A549 (cell line): ENCODE results near the gene C1QTNF1. TPM values are rescaled to one million over a fixed set of nuclear protein-coding genes. Genes with fewer than 3 reads are reported as not detected.

ENCODE experiments used
- ATAC-seq, 2 experiments: fragments of 200-7000 bp in 1 of 2; fragments of >200 bp in 1 of 2; cut with Nextera tagmentation in 1 of 2; cut with Tn5 transposase in 1 of 2; 3 replicates each; pipeline versions ENCODE4 v1.8.0 to v1.9.1; 2018 to 2020; ENCODE audit warnings: mild to moderate bottlenecking in 1 of 2, moderate library complexity in 1 of 2
- CTCF ChIA-PET: fragments of 300-600 bp; sonication (Branson Sonifier 250); formaldehyde crosslinking; extraction: SDS; loops from one replicate; lab custom pipeline; 2021; ENCODE audit warnings: antibody characterized with exemption, inconsistent platforms; lab: Yijun Ruan, JAX
- POLR2A ChIA-PET: fragments of 350-600 bp; formaldehyde crosslinking; extraction: SDS; loops from one replicate; lab custom pipeline; 2021; ENCODE audit warnings: antibody characterized with exemption, inconsistent platforms; lab: Yijun Ruan, JAX
- DNase-seq, 2 experiments: peaks; one replicate each; pipeline versions ENCODE4 v3.0.0 to v3.0.0-alpha.2; 2011 to 2016; ENCODE audit warnings: low read depth in 1 of 2, low spot score in 1 of 2
- FAIRE-seq: peaks from 2 replicates; lab custom pipeline; 2011; peaks lifted over from hg19 to GRCh38; lab: Jason Lieb, UNC
- H3K27ac ChIP-seq, 2 experiments: fragments of >200 bp; sonication (Bioruptor Twin); formaldehyde crosslinking; 3 replicates each; pipeline ENCODE4 v1.5.1; 2016 to 2017
- H3K4me1 ChIP-seq: fragments of >200 bp; sonication (Bioruptor Twin); formaldehyde crosslinking; 3 replicates; pipeline ENCODE4 v1.6.1; 2016
- H3K4me2 ChIP-seq: fragments of >200 bp; sonication (Bioruptor Twin); formaldehyde crosslinking; 3 replicates; pipeline ENCODE4 v1.6.1; 2016
- H3K4me3 ChIP-seq: fragments of >200 bp; sonication (Bioruptor Twin); formaldehyde crosslinking; 3 replicates; pipeline ENCODE4 v1.5.1; 2016
- H3K9me3 ChIP-seq: fragments of >200 bp; sonication (Bioruptor Twin); formaldehyde crosslinking; 3 replicates; pipeline ENCODE4 v1.6.1; 2016
- ATOH8 ChIP-seq: fragments of 250-450 bp; sonication (Bioruptor Pico); IDR thresholded peaks from 2 replicates; pipeline ENCODE4 v1.5.0; 2020; ENCODE audit warnings: low read depth, mild to moderate bottlenecking, moderate library complexity
- CBX2 ChIP-seq: fragments of 200-600 bp; sonication (generic); IDR thresholded peaks from 2 replicates; pipeline ENCODE4 v1.6.1; 2016; ENCODE audit warnings: low read depth, mild to moderate bottlenecking, borderline replicate concordance
- CBX8 ChIP-seq: fragments of 200-600 bp; sonication (generic); IDR thresholded peaks from 2 replicates; pipeline ENCODE4 v1.6.1; 2016
- CEBPB ChIP-seq, 2 experiments: fragments of >200 bp in 1 of 2; sonication (Bioruptor Twin) in 1 of 2; formaldehyde crosslinking in 1 of 2; IDR thresholded peaks; 2 replicates each; pipeline ENCODE4 v1.6.1; 2012 to 2016
- CHD2 ChIP-seq: fragments of 150-350 bp; IDR thresholded peaks from 2 replicates; pipeline ENCODE4 v1.6.1; 2014; ENCODE audit warnings: low read length; ENCODE audit not compliant: partially characterized antibody
- E2F6 ChIP-seq: IDR thresholded peaks from 2 replicates; pipeline ENCODE4 v1.6.1; 2012; ENCODE audit warnings: low read depth, borderline replicate concordance
- EHF ChIP-seq: fragments of 250-450 bp; sonication (Bioruptor Pico); IDR thresholded peaks from 2 replicates; pipeline ENCODE4 v1.5.0; 2020; ENCODE audit warnings: mild to moderate bottlenecking
- EP300 ChIP-seq, 2 experiments: fragments of >200 bp; sonication (Bioruptor Twin); formaldehyde crosslinking; IDR thresholded peaks; 2 replicates in 1 of 2; 3 replicates in 1 of 2; pipeline ENCODE4 v1.6.1; 2016 to 2017
- ESRRA ChIP-seq: fragments of 150-350 bp; IDR thresholded peaks from 2 replicates; pipeline ENCODE4 v1.6.1; 2014; ENCODE audit warnings: mild to moderate bottlenecking, low read length, borderline replicate concordance
- FOSL2 ChIP-seq, 2 experiments: fragments of 450-650 bp in 1 of 2; fragments of >200 bp in 1 of 2; sonication (Bioruptor Twin) in 1 of 2; formaldehyde crosslinking; IDR thresholded peaks; 2 replicates each; pipeline versions ENCODE4 v1.5.0 to v1.6.1; 2016 to 2020; ENCODE audit warnings: mild to moderate bottlenecking in 1 of 2, moderate library complexity in 1 of 2
- HES2 ChIP-seq: fragments of >200 bp; sonication (Bioruptor Twin); formaldehyde crosslinking; IDR thresholded peaks from 2 replicates; pipeline ENCODE4 v1.6.1; 2016
- HOXB13 ChIP-seq: fragments of 250-450 bp; sonication (Bioruptor Pico); IDR thresholded peaks from 2 replicates; pipeline ENCODE4 v1.5.0; 2020; ENCODE audit warnings: low read depth, mild to moderate bottlenecking, moderate library complexity
- HOXB5 ChIP-seq: fragments of 250-450 bp; sonication (Bioruptor Pico); IDR thresholded peaks from 2 replicates; pipeline ENCODE4 v1.5.0; 2020; ENCODE audit warnings: mild to moderate bottlenecking, moderate library complexity
- JUN ChIP-seq, 2 experiments: fragments of >200 bp; sonication (Bioruptor Twin); formaldehyde crosslinking; IDR thresholded peaks; 2 replicates in 1 of 2; 3 replicates in 1 of 2; pipeline ENCODE4 v1.6.1; 2016 to 2017
- JUNB ChIP-seq: fragments of >200 bp; sonication (Bioruptor Twin); formaldehyde crosslinking; IDR thresholded peaks from 2 replicates; pipeline ENCODE4 v1.6.1; 2016
- MAX ChIP-seq: IDR thresholded peaks from 2 replicates; pipeline ENCODE4 v1.6.1; 2012
- MYC ChIP-seq: IDR thresholded peaks from 2 replicates; pipeline ENCODE4 v1.6.1; 2012; ENCODE audit warnings: mild to moderate bottlenecking, inconsistent platforms, low read length, improper control_type of control experiment, borderline replicate concordance
- POLR2AphosphoS2 ChIP-seq: conservative IDR thresholded peaks from 2 replicates; pipeline ENCODE4 v1.6.1; 2012; ENCODE audit warnings: low read length, improper control_type of control experiment, inconsistent platforms
- REST ChIP-seq: fragments of 200-600 bp; sonication (generic); IDR thresholded peaks from 2 replicates; pipeline ENCODE4 v1.6.1; 2016; ENCODE audit warnings: antibody characterized with exemption, mild to moderate bottlenecking, moderate library complexity
- RNF2 ChIP-seq: fragments of 200-600 bp; sonication (generic); IDR thresholded peaks from 2 replicates; pipeline ENCODE4 v1.6.1; 2016; ENCODE audit warnings: low read depth, mild to moderate bottlenecking, antibody characterized with exemption, moderate library complexity, borderline replicate concordance
- TFCP2L1 ChIP-seq: fragments of 250-450 bp; sonication (Bioruptor Pico); IDR thresholded peaks from 2 replicates; pipeline ENCODE4 v1.5.0; 2021; ENCODE audit warnings: mild to moderate bottlenecking
- USF2 ChIP-seq: fragments of 450-650 bp; IDR thresholded peaks from 2 replicates; pipeline ENCODE4 v1.6.1; 2014; ENCODE audit warnings: antibody characterized with exemption
- WGBS: methylation state at CpG from one replicate; pipeline ENCODE4 v1.1.6; 2017; ENCODE audit errors: missing lambda C conversion rate; 5-methylcytosine and 5-hydroxymethylcytosine counted together
- polyA plus RNA-seq, 4 experiments: library from polyadenylated mRNA; depleted of rRNA in 3 of 4; stranded (reverse); fragments of >200 nt; fragmentation: RNase III in 1 of 4; extraction: RNeasy Plus Mini Kit Qiagen cat#74134 plus additional on column Dnase treatment in 1 of 4; gene quantifications; 2 replicates in 3 of 4; 3 replicates in 1 of 4; pipeline ENCODE4 v1.2.3, GENCODE V29; 2011 to 2017

Gene C1QTNF1
- polyA plus RNA-seq, 2 of the 4 experiments (the other 2 are of a cell fraction) = 10.2 to 26.1 TPM

GRCh38 chr17:79036596-79036995 lies 12.6 kb downstream of the C1QTNF1 start:
- Histone ChIP-seq H3K4me2 (peak overlapping the region; percentile 39), H3K4me1 (peaks cover 48% of the 10 kb centered on the region), H3K9me3 (no peaks in the 10 kb centered on the region), H3K4me3 (no peak overlapping the region), H3K27ac (peak overlapping the region; percentile 80 to 89)
- DNase-seq (peak; percentile 75 to 87), ATAC-seq (peak; percentile 70 to 72), FAIRE-seq (peak; percentile 92)
- 64% methylated on average over 3 of the region's 3 CpGs for WGBS
- POLR2A ChIA-PET = interaction anchor here (0.5 to 2.0 kb wide), 5 partner anchors 8 to 761 kb away, joined by 3 to 12 read pairs (median 4); partner anchors contain the start of genes CANT1 and CBX8
- CTCF ChIA-PET = interaction anchor here (0.6 to 18.2 kb wide), 11 partner anchors 8 to 672 kb away, joined by 3 to 376 read pairs (median 8); partner anchors contain the start of gene CANT1
- TF ChIP-seq USF2 = 0 out of 2 replicates have a peak, but pooled peaks have one; percentile 8
- 0 out of 2 replicates have a peak, but pooled peaks have one; percentile 10 for TF ChIP-seq FOSL2 (IDR thresholded peaks at IDR 0.05)
- peak; percentile 83 for TF ChIP-seq FOSL2 (CRISPR knock-in tag; IDR thresholded peaks at IDR 0.05)
- no peak for TF ChIP-seq EHF (CRISPR knock-in tag)
- no peak for TF ChIP-seq ESRRA
- no peak for TF ChIP-seq CBX8
- no peak; the same call in 1 of the 2 replicates for TF ChIP-seq HOXB13 (CRISPR knock-in tag)
- TF ChIP-seq JUN (IDR thresholded peaks at IDR 0.05) = peak; percentile 28 to 43; a peak in 1 of 5 replicates
- TF ChIP-seq HES2 = 0 out of 2 replicates have a peak, but pooled peaks have one; percentile 19
- TF ChIP-seq TFCP2L1 (CRISPR knock-in tag) = no peak
- no peak for TF ChIP-seq CBX2
- TF ChIP-seq CEBPB (IDR thresholded peaks at IDR 0.05) = peak; percentile 95 to 97
- TF ChIP-seq JUNB = peak; percentile 38; the same call in 1 of the 2 replicates
- no peak for TF ChIP-seq CHD2

GRCh38 chr17:79038545-79039135 lies 14.7 kb downstream of the C1QTNF1 start:
- DNase-seq = peak; percentile 74 to 85
- ChIA-PET POLR2A (interaction anchor here (1.0 to 1.6 kb wide), 4 partner anchors 10 to 52 kb away, joined by 3 to 6 read pairs (median 5); partner anchors contain the start of gene CANT1), CTCF (interaction anchor here (1.2 to 18.2 kb wide), 6 partner anchors 6 to 45 kb away, joined by 3 to 376 read pairs (median 50); partner anchors contain the start of gene CANT1)
- no peaks in the 10 kb centered on the region for H3K9me3 ChIP-seq
- TF ChIP-seq USF2 (peak; percentile 52; the same call in 1 of the 2 replicates), CBX2 (no peak), POLR2AphosphoS2 (no peak), ATOH8 (CRISPR knock-in tag) (peak; percentile 94), MAX (peak; percentile 95), JUN (IDR thresholded peaks at IDR 0.05) (peak in 1 of 2 experiments; percentile 74; a peak in 3 of 5 replicates), HOXB5 (CRISPR knock-in tag) (peak; percentile 73), REST (no peak), FOSL2 (IDR thresholded peaks at IDR 0.05) (no peak), FOSL2 (CRISPR knock-in tag; IDR thresholded peaks at IDR 0.05) (peak; percentile 59), ESRRA (no peak), MYC (peak; percentile 49; the same call in 1 of the 2 replicates), EHF (CRISPR knock-in tag) (0 out of 2 replicates have a peak, but pooled peaks have one; percentile 35), CEBPB (IDR thresholded peaks at IDR 0.05) (peak; percentile 81 to 90; a peak in 3 of 4 replicates), RNF2 (no peak), JUNB (peak; percentile 52), E2F6 (peak; percentile 71; the same call in 1 of the 2 replicates), EP300 (IDR thresholded peaks at IDR 0.05) (peak in 1 of 2 experiments; percentile 77; a peak in 3 of 5 replicates), HOXB13 (CRISPR knock-in tag) (peak; percentile 89; the same call in 1 of the 2 replicates), CHD2 (no peak)
- TF ChIP-seq, all 56 proteins: peak for 13
- 37% methylated on average over 8 of the region's 8 CpGs for WGBS
- H3K27ac ChIP-seq = peak overlapping the region; percentile 80 to 89
- H3K4me1 ChIP-seq = peaks cover 54% of the 10 kb centered on the region
- FAIRE-seq = peak; percentile 80
- H3K4me2 ChIP-seq = peak overlapping the region; percentile 61
- peak; percentile 72 to 79 for ATAC-seq
- H3K4me3 ChIP-seq = no peak overlapping the region
